ENCODE data around the gene NOTCH2. TPM values are rescaled to one million over a fixed set of nuclear protein-coding genes. Genes with fewer than 3 reads are reported as not detected.

NOTCH2 gene
- total and polyA plus RNA-seq, 9 of the 15 experiments (the other 6 are each of a cell fraction or from before 2014, with no cell fraction given) = 0.04 to 1.2 (median 0.28) TPM; not detected in 1

DNA sequence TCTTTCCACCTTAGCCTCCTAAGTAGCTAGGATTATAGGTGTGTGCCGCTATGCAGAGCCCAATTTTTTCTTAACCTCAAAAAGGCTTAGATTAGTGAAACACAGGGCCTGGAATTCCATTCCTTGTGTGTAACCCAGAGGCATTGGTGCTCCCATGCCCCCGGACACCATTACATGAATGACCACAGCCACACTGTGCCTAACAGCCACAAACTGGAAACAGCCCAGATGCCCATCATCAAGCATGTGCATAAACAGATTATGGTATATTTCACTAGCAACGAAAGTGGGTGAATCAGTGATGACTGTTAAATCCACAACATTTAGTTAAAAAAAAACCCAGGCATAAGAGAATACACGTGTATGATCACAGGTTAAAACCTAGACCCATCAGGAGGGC lies 197.6 kb downstream of the NOTCH2 start (continued):
- no peak for TF ChIP-seq ZNF224 (CRISPR knock-in tag; IDR thresholded peaks at IDR 0.05)
- TF ChIP-seq CBX8 (IDR thresholded peaks at IDR 0.05; ENCODE audit: borderline replicate concordance, extremely low read depth, low read depth, low read length, poor library complexity, severe bottlenecking) = no peak

DNA sequence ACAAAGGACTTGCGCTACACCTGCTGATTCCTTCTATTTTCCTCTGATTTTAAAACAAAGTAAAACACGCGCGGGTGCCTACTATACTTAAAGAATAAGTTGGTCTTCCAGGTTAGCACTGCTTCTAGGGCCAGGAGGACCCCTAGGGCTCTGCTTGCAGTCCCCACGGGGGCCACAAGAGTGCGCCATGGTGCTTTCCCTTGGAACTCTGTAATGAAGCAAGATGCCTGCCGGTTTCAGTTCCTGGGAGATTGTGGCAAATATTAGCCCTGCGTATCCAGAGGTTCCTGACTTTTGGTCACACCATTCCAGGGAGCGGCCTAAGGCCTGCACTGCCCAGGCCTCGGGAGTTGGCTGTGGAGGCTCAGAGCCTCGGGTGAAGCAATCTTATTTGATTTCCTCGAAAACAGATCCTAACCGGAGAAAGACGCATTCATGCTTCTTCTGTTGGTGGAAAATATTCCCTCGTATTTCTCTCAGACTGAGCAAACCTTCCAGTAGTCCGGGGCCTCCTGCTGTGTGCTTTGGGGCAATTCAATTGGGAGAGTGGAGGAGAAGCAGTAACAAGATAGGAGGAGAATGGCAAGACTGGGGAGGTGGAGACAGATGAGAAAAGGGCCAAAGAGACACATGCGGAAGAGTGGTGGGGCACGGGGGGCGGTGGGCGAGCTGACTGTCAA lies 198.4 kb downstream of the NOTCH2 start:
- BruUV-seq (replicated peaks) = no TSS peak
- Histone ChIP-seq H3K36me3 (ENCODE audit: control insufficient read depth, insufficient read depth, low read length) (no peaks in the 10 kb centered on the region), H3K9me3 (replicated peaks; ENCODE audit: control insufficient read depth, insufficient read depth, low read depth, low read length) (no peaks in the 10 kb centered on the region), H3K79me2 (ENCODE audit: control insufficient read depth, insufficient read depth, low read length) (no peaks in the 10 kb centered on the region), H3K27me3 (ENCODE audit: control insufficient read depth in 2 of 2, insufficient read depth in 2 of 2, low read length in 2 of 2) (no peaks in the 10 kb centered on the region), H4K20me1 (replicated peaks; ENCODE audit: control insufficient read depth, insufficient read depth, low read length) (no peaks in the 10 kb centered on the region), H3K9me1 (ENCODE audit: control insufficient read depth, insufficient read depth, low read length) (no peaks in the 10 kb centered on the region), H2AFZ (ENCODE audit: low read depth, low read length) (peak overlapping the region; percentile 92), H3K4me1 (replicated peaks in 1 of 2; ENCODE audit: control insufficient read depth in 2 of 2, insufficient read depth in 2 of 2, low read length in 2 of 2) (peaks cover 4 to 22% of the 10 kb centered on the region in 2 experiments; a peak in 3 of 5 replicates), H3K4me3 (no peak overlapping the region), H3K9ac (ENCODE audit: insufficient read depth in 1 of 2, low read depth in 2 of 2, low read length in 2 of 2) (peak overlapping the region; percentile 19 to 73; a peak in 2 of 4 replicates), H3K27ac (ENCODE audit: extremely low read depth, low read depth, low read length) (no peak overlapping the region), H3K4me2 (ENCODE audit: insufficient read depth, low read length) (0 out of 2 replicates have a peak overlapping the region, but pooled peaks have one; percentile 32)
- CTCF ChIA-PET (ENCODE audit: low intra/inter-chr PET ratio) = interaction anchor here (0.6 to 1.6 kb wide), 3 partner anchors 58 to 1310 kb away, joined by 3 to 13 read pairs (median 3); no protein-coding TSS in a partner anchor
- intact Hi-C loops (cut with micrococcal nuclease) = loop anchor here (1.0 to 2.0 kb wide), 2 partner anchors 78 to 97 kb away; no protein-coding TSS in a partner anchor
- in situ Hi-C loops (cut with MboI) = no loop called here
- DNase-seq (ENCODE audit: extremely low read depth in 1 of 4, low spot score in 3 of 4) (peak; percentile 85 to 86 (median 85)), ATAC-seq (peak; percentile 96), FAIRE-seq (peak; percentile 88)
- 23% methylated on average over 20 of the region's 20 CpGs for WGBS (ENCODE audit: insufficient coverage, low coverage, missing lambda C conversion rate)
- POLR2A ChIA-PET = interaction anchor here (1.5 kb wide), 1 partner anchor 13 kb away, joined by 3 read pairs; no protein-coding TSS in a partner anchor
- TF ChIP-seq CBFA2T2 (conservative IDR thresholded peaks at IDR 0.05) (no peak), ZNF282 (CRISPR knock-in tag; IDR thresholded peaks at IDR 0.05) (no peak), PHTF2 (CRISPR knock-in tag; IDR thresholded peaks at IDR 0.05) (no peak), ZNF436 (CRISPR knock-in tag; IDR thresholded peaks at IDR 0.05) (no peak), GABPB2 (CRISPR knock-in tag; conservative IDR thresholded peaks at IDR 0.05) (no peak), TEAD4 (IDR thresholded peaks at IDR 0.05; ENCODE audit: low read length) (peak; percentile 36; the same call in 1 of the 2 replicates), TEAD4 (CRISPR knock-in tag; IDR thresholded peaks at IDR 0.05; ENCODE audit: borderline replicate concordance) (no peak), JUNB (CRISPR knock-in tag; conservative IDR thresholded peaks at IDR 0.05) (no peak), NEUROD1 (IDR thresholded peaks at IDR 0.05; ENCODE audit: borderline replicate concordance, low read depth, low read length, partially characterized antibody) (no peak)
- TF ChIP-seq, protein P1, sequence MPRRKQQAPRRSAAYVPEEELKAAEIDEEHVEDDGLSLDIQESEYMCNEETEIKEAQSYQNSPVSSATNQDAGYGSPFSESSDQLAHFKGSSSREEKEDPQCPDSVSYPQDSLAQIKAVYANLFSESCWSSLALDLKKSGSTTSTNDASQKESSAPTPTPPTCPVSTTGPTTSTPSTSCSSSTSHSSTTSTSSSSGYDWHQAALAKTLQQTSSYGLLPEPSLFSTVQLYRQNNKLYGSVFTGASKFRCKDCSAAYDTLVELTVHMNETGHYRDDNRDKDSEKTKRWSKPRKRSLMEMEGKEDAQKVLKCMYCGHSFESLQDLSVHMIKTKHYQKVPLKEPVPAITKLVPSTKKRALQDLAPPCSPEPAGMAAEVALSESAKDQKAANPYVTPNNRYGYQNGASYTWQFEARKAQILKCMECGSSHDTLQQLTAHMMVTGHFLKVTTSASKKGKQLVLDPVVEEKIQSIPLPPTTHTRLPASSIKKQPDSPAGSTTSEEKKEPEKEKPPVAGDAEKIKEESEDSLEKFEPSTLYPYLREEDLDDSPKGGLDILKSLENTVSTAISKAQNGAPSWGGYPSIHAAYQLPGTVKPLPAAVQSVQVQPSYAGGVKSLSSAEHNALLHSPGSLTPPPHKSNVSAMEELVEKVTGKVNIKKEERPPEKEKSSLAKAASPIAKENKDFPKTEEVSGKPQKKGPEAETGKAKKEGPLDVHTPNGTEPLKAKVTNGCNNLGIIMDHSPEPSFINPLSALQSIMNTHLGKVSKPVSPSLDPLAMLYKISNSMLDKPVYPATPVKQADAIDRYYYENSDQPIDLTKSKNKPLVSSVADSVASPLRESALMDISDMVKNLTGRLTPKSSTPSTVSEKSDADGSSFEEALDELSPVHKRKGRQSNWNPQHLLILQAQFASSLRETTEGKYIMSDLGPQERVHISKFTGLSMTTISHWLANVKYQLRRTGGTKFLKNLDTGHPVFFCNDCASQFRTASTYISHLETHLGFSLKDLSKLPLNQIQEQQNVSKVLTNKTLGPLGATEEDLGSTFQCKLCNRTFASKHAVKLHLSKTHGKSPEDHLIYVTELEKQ (CRISPR knock-in tag; IDR thresholded peaks at IDR 0.05) = no peak

Data from K562 (cell line).